Left ventricle myocardium inferior (tissue), 1 donor: Measurements from ENCODE around the gene SHH. TPM values are rescaled to one million over a fixed set of nuclear protein-coding genes. Genes with fewer than 3 reads are reported as not detected.

Source experiments
- DNase-seq: peaks from one replicate; pipeline ENCODE4 v3.0.0-alpha.2; 2020
- H3K27ac ChIP-seq: fragments of 200-600 bp; replicated peaks from 2 replicates; pipeline ENCODE4 v1.8.0; 2021
- H3K27me3 ChIP-seq: fragments of 200-600 bp; 2 replicates; pipeline ENCODE4 v1.8.0; 2021; ENCODE audit warnings: low read depth
- H3K36me3 ChIP-seq: fragments of 200-600 bp; 2 replicates; pipeline ENCODE4 v1.8.0; 2021
- H3K4me1 ChIP-seq: fragments of 200-600 bp; 2 replicates; pipeline ENCODE4 v1.8.0; 2021
- H3K4me3 ChIP-seq: fragments of 200-600 bp; 2 replicates; pipeline ENCODE4 v1.8.0; 2021; ENCODE audit warnings: mild to moderate bottlenecking, moderate library complexity
- H3K9me3 ChIP-seq: fragments of 200-600 bp; replicated peaks from 2 replicates; pipeline ENCODE4 v1.8.0; 2021
- intact Hi-C: fragments of 100-400 bp; cut with micrococcal nuclease; formaldehyde crosslinking; loops from one replicate; pipeline ENCODE4 v1.11.0; 2022
- total RNA-seq: library from RNA; stranded (reverse); fragmentation: NEBNext Ultra II Directional; extraction: Animal tissue kit (Norgen Biotek cat#: 25700); gene quantifications from one replicate; pipeline ENCODE4 v1.2.1, GENCODE V29; 2021
- TF ChIP-seq, protein P1 (sequence below): fragments of 200-600 bp; IDR thresholded peaks from 2 replicates; pipeline ENCODE4 v1.8.0; 2021; ENCODE audit warnings: antibody characterized with exemption, mild to moderate bottlenecking, borderline replicate concordance
- donor health status: DM: no; HTN: yes; CAD: no; lungs with severe emphysema.

The SHH gene
- total RNA-seq, 1 donor from 2014 or later = not detected

DNA sequence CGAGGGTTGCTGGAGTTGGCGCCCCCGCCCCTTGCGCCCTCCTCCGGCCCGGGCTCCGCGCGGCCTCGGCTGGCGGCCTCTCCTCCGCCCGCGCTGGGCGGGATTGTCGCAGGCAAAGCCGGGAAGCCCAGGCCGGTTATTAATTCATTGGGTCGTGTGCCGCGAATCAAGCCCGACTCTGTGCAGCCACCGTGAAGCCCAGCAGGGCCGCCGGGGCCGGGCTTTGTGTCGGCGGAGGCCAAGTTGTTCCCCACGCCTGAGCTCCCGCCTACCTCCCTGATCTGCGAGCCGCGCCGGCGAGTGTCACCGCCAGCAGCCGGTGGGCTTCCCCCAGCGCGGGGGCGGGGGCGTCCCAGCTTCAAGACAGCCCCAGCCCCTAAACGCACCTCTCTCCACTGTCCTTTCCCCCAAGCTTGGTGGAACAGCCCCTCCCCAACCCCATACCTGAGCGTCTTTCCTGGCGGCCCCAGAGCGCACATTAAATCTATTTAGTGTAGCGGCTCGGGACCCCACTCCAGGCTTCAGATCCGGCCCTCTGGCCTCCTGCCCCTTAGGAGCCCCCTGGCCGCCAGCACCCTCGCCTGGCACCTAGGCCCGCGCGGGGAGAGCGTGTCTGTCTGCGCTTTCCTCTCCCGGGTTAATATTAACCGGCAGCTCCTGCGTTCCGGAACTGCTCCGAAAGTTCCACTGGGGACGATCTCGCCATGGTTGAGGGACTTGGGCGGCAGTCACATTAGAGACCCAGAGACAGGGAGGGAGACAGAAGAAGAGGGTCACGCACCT lies 3.5 kb downstream of the SHH start:
- TF ChIP-seq, protein P1, sequence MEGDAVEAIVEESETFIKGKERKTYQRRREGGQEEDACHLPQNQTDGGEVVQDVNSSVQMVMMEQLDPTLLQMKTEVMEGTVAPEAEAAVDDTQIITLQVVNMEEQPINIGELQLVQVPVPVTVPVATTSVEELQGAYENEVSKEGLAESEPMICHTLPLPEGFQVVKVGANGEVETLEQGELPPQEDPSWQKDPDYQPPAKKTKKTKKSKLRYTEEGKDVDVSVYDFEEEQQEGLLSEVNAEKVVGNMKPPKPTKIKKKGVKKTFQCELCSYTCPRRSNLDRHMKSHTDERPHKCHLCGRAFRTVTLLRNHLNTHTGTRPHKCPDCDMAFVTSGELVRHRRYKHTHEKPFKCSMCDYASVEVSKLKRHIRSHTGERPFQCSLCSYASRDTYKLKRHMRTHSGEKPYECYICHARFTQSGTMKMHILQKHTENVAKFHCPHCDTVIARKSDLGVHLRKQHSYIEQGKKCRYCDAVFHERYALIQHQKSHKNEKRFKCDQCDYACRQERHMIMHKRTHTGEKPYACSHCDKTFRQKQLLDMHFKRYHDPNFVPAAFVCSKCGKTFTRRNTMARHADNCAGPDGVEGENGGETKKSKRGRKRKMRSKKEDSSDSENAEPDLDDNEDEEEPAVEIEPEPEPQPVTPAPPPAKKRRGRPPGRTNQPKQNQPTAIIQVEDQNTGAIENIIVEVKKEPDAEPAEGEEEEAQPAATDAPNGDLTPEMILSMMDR = no peak
- Histone ChIP-seq H3K27me3 (peaks cover 100% of the 10 kb centered on the region), H3K27ac (no peak overlapping the region), H3K36me3 (no peaks in the 10 kb centered on the region), H3K9me3 (no peaks in the 10 kb centered on the region), H3K4me3 (peak overlapping the region; percentile 55), H3K4me1 (peaks cover 65% of the 10 kb centered on the region)
- intact Hi-C loops = loop anchor here (10.0 kb wide), 1 partner anchor 666 kb away; no protein-coding TSS in a partner anchor
- no peak for DNase-seq

DNA sequence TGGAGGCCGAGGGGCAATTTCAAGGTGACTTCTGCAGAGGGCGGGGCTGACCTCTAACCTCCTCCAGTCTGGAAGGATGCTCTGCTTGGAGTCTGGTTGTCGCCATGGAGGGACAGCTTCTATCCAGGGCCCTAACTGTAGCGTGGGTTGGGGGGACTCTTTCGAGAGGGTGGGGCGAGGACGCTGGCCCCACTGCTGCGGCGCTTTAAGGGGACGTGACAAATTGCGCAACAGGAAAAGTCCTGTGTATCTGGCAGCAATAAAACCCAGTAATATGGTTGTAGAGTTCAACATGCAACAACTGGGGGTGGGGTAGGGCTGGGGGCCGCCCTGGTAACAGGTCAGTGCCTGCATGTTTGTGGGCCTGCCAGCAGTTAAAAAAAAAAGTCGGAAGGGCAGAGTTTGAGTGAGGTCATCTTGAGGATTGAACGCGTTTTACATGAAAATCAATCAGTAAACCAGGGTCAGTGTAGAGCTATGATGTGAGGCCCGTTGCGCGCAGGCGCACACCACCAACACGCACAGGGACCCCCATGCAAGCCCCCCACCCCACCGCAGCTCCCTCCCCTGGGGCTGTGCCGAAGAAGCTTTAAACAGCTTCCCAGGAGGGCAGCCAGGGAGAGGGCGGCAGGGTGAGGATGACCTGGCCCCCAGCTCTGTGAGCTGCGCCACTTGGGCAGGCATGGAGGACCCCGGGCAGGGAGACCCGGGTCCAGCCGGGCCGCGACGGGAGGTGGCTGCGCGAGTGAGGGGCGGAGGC lies 4.3 kb downstream of the SHH start:
- Histone ChIP-seq H3K9me3 (no peaks in the 10 kb centered on the region), H3K4me1 (peaks cover 73% of the 10 kb centered on the region), H3K36me3 (no peaks in the 10 kb centered on the region), H3K27me3 (peaks cover 100% of the 10 kb centered on the region), H3K27ac (no peak overlapping the region), H3K4me3 (peak overlapping the region; percentile 55)
- no peak for DNase-seq
- intact Hi-C loops = loop anchor here (10.0 kb wide), 1 partner anchor 667 kb away; no protein-coding TSS in a partner anchor
- TF ChIP-seq, protein P1 = no peak

DNA sequence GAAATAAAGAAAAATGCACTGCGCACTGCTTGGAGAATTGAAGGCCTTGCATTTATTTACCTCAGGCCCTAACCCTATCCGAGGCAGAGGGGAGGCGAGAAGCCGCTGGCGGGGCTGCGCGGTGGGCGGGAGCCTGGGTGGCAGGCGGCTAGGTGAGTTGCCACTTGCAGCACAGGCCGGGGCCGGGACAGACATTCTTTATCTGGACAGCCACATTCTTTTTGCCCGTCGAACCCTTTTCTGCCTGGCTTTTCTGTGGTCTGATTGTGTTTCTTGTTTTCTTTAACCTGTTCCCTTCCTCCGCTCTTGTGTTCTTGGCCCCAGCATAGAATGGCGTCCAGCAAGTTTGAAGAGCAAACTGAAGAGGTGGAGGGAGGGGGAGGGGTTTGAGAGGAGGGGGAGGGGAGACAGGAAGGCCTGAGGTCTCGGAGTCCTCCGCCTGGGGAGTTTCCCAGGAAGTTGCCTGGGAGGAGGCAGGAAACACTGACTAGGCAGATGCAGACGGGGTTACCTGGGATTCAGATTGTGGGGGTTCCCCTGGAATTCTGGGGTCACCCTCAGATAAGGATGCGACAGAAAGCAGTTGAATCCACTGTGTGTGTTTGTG lies 5.1 kb downstream of the SHH start:
- no peak for DNase-seq
- no peaks in the 10 kb centered on the region for H3K36me3 ChIP-seq
- no peak overlapping the region for H3K27ac ChIP-seq
- H3K27me3 ChIP-seq = peaks cover 100% of the 10 kb centered on the region
- H3K4me1 ChIP-seq = peaks cover 75% of the 10 kb centered on the region
- intact Hi-C loops = loop anchor here (10.0 kb wide), 1 partner anchor 668 kb away; no protein-coding TSS in a partner anchor
- TF ChIP-seq, protein P1 = no peak
- no peak overlapping the region for H3K4me3 ChIP-seq
- no peaks in the 10 kb centered on the region for H3K9me3 ChIP-seq

DNA sequence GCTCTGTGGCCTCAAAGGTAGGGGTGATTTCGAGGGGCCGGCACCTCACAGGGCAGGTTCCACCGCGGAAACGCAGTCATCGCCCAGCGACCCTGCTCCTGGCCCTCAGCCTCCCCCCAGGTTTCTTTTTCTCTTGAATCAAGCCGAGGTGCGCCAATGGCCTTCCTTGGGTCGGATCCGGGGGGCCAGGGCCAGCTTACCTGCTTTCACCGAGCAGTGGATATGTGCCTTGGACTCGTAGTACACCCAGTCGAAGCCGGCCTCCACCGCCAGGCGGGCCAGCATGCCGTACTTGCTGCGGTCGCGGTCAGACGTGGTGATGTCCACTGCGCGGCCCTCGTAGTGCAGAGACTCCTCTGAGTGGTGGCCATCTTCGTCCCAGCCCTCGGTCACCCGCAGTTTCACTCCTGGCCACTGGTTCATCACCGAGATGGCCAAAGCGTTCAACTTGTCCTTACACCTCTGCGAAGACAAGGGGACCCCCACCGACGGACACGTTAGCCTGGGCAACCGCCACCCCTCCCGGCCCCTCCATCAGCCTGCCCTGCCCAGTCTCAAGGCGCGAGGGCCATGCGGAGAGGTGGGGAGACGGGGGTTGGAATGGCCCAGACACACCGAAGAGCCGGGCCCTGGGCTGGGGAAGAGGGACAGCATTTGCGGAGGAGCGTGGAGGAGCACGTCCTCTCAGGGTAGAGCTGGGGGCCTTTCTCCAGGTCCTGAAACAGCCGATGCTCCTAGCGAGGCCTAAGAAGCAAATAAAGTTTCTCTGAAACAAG lies 6.0 kb downstream of the SHH start:
- Histone ChIP-seq H3K4me1 (peaks cover 69% of the 10 kb centered on the region), H3K9me3 (no peaks in the 10 kb centered on the region), H3K27me3 (peaks cover 100% of the 10 kb centered on the region), H3K27ac (no peak overlapping the region), H3K36me3 (no peaks in the 10 kb centered on the region), H3K4me3 (peak overlapping the region; percentile 63)
- DNase-seq = no peak
- TF ChIP-seq, protein P1 = no peak
- intact Hi-C loops = loop anchor here (10.0 kb wide), 1 partner anchor 669 kb away; no protein-coding TSS in a partner anchor

DNA sequence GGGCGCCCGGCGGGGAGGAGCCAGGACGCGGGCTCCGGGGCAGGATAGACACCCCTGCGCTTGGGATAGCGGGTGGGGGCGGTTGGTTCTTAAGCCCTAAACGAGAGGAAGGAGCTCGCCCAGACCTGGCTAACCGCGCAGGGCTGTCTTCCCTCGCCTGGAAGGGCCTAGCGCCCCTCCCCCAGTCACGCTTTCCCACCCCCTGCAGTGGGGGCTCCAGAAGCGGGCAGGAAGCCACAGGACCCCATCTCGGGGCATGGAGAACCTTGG lies 6.5 kb downstream of the SHH start:
- Histone ChIP-seq H3K27ac (no peak overlapping the region), H3K4me3 (peak overlapping the region; percentile 63), H3K9me3 (no peaks in the 10 kb centered on the region), H3K27me3 (peaks cover 100% of the 10 kb centered on the region), H3K36me3 (no peaks in the 10 kb centered on the region), H3K4me1 (peaks cover 69% of the 10 kb centered on the region)
- intact Hi-C loops = loop anchor here (10.0 kb wide), 1 partner anchor 669 kb away; no protein-coding TSS in a partner anchor
- TF ChIP-seq, protein P1 = no peak
- no peak for DNase-seq
